Stimulated activated CD4-positive, alpha-beta T cell treated with anti-CD3 and anti-CD28 coated beads, Interleukin-12 subunit alpha, Interleukin-12 subunit beta, amount 100 ng/mL, for 24 hours (primary cell): ENCODE measurements around the gene ABCC1.

Experiments
- DNase-seq, 2 experiments: peaks; one replicate each; pipeline ENCODE4 v3.0.0-alpha.2; 2020; ENCODE audit warnings: low read depth in 2 of 2

Gene ABCC1

GRCh38 chr16:16109453-16110110 is 160.2 kb downstream of the ABCC1 start:
- DNase-seq: no peak

- no peak for DNase-seq
These were observed 160.7 kb downstream of the ABCC1 start for GRCh38 chr16:16110111-16110490.

GRCh38 chr16:16111639-16112038 is 162.2 kb downstream of the ABCC1 start:
- DNase-seq: no peak

GRCh38 chr16:16112450-16113053 is 163.1 kb downstream of the ABCC1 start:
- no peak for DNase-seq

- no peak for DNase-seq
These were observed 163.7 kb downstream of the ABCC1 start for GRCh38 chr16:16113076-16113475.

GRCh38 chr16:16116841-16117240 is 167.4 kb downstream of the ABCC1 start:
- DNase-seq: no peak

- no peak for DNase-seq
These were observed 168.9 kb downstream of the ABCC1 start for GRCh38 chr16:16118337-16118736.

GRCh38 chr16:16120044-16120381 is 170.6 kb downstream of the ABCC1 start:
- no peak for DNase-seq

- DNase-seq: no peak
These were observed 171.2 kb downstream of the ABCC1 start for GRCh38 chr16:16120382-16121184.

GRCh38 chr16:16121185-16121727 is 171.8 kb downstream of the ABCC1 start:
- no peak for DNase-seq

GRCh38 chr16:16122264-16122663 is 172.8 kb downstream of the ABCC1 start:
- DNase-seq: no peak

GRCh38 chr16:16124438-16124837 is 175.0 kb downstream of the ABCC1 start:
- no peak for DNase-seq

- DNase-seq: no peak
These were observed 175.6 kb downstream of the ABCC1 start for GRCh38 chr16:16124974-16125373.

GRCh38 chr16:16126896-16127295 is 177.5 kb downstream of the ABCC1 start:
- DNase-seq: no peak

GRCh38 chr16:16127469-16128116 is 178.2 kb downstream of the ABCC1 start:
- peak; percentile 38 to 55 for DNase-seq

- DNase-seq: no peak
These were observed 181.8 kb downstream of the ABCC1 start for GRCh38 chr16:16131204-16131603.

- DNase-seq: no peak
These were observed 182.2 kb downstream of the ABCC1 start for GRCh38 chr16:16131659-16132058.

- no peak for DNase-seq
These were observed 184.7 kb downstream of the ABCC1 start for GRCh38 chr16:16133943-16134604.

- no peak for DNase-seq
These were observed 187.2 kb downstream of the ABCC1 start for GRCh38 chr16:16136588-16136987.

- DNase-seq: no peak
These were observed 187.7 kb downstream of the ABCC1 start for GRCh38 chr16:16137110-16137509.

- no peak for DNase-seq
These were observed 188.7 kb downstream of the ABCC1 start for GRCh38 chr16:16138034-16138635.
